HepG2 (cell line): ENCODE results near the gene GCDH. TPM values are rescaled to one million over a fixed set of nuclear protein-coding genes. Genes with fewer than 3 reads are reported as not detected.

Experiments used
- CCDC6 ChIP-seq: sonication (generic); formaldehyde crosslinking; IDR thresholded peaks from 2 replicates; pipeline ENCODE4 v1.8.1; 2022; ENCODE audit warnings: mild to moderate bottlenecking, missing genetic modification reagents, moderate library complexity
- CHD4 ChIP-seq: fragments of 200-600 bp; sonication (generic); IDR thresholded peaks from 2 replicates; pipeline ENCODE4 v1.7.0; 2017; ENCODE audit warnings: mild to moderate bottlenecking, low read length, borderline replicate concordance
- CTCF ChIP-seq: sonication (generic); formaldehyde crosslinking; IDR thresholded peaks from 2 replicates; pipeline ENCODE4 v1.5.0; 2020; ENCODE audit warnings: mild to moderate bottlenecking, missing genetic modification reagents, moderate library complexity
- ELF4 ChIP-seq: sonication (generic); formaldehyde crosslinking; IDR thresholded peaks from 2 replicates; pipeline ENCODE4 v1.5.0; 2020; ENCODE audit warnings: missing genetic modification reagents, mild to moderate bottlenecking, moderate library complexity, borderline replicate concordance
- FIP1L1 ChIP-seq: fragments of 200-400 bp; formaldehyde crosslinking; IDR thresholded peaks from 2 replicates; pipeline ENCODE4 v1.6.1; 2018; ENCODE audit warnings: low read depth, mild to moderate bottlenecking, low read length, moderate library complexity, borderline replicate concordance; ENCODE audit not compliant: insufficient read depth
- FUBP1 ChIP-seq: sonication (generic); formaldehyde crosslinking; IDR thresholded peaks from 2 replicates; pipeline ENCODE4 v1.5.1; 2020; ENCODE audit warnings: missing genetic modification reagents, mild to moderate bottlenecking, borderline replicate concordance
- GATA4 ChIP-seq: sonication (generic); IDR thresholded peaks from 2 replicates; pipeline ENCODE4 v1.6.1; 2016; ENCODE audit warnings: antibody characterized with exemption, low read depth, borderline replicate concordance
- IRF2 ChIP-seq: IDR thresholded peaks from 2 replicates; pipeline ENCODE4 v1.6.1; 2018; ENCODE audit warnings: missing genetic modification reagents, missing compliant biosample characterization
- THYN1 ChIP-seq: sonication (generic); formaldehyde crosslinking; IDR thresholded peaks from 2 replicates; pipeline ENCODE4 v1.8.1; 2023; ENCODE audit warnings: low read depth, mild to moderate bottlenecking, moderate library complexity, missing genetic modification reagents, borderline replicate concordance
- TSC22D2 ChIP-seq: sonication (generic); formaldehyde crosslinking; IDR thresholded peaks from 2 replicates; pipeline ENCODE4 v1.5.1; 2020; ENCODE audit warnings: missing genetic modification reagents, mild to moderate bottlenecking, borderline replicate concordance
- YY1 ChIP-seq: IDR thresholded peaks from 2 replicates; pipeline ENCODE4 v1.6.1; 2011; ENCODE audit warnings: low read length, low read depth, moderate library complexity, mild to moderate bottlenecking; ENCODE audit not compliant: insufficient read depth, insufficient replicate concordance
- ZBTB25 ChIP-seq: IDR thresholded peaks from 2 replicates; pipeline ENCODE4 v1.6.1; 2018; ENCODE audit warnings: missing genetic modification reagents
- ZBTB38 ChIP-seq: sonication (generic); formaldehyde crosslinking; IDR thresholded peaks from 2 replicates; pipeline ENCODE4 v1.5.1; 2020; ENCODE audit warnings: mild to moderate bottlenecking, missing genetic modification reagents
- ZC3H4 ChIP-seq: sonication (generic); formaldehyde crosslinking; IDR thresholded peaks from 2 replicates; pipeline ENCODE4 v1.4.0; 2020; ENCODE audit warnings: missing genetic modification reagents, borderline replicate concordance
- ZFP1 ChIP-seq: IDR thresholded peaks from 2 replicates; pipeline ENCODE4 v1.6.1; 2016
- ZNF503 ChIP-seq: sonication (generic); formaldehyde crosslinking; IDR thresholded peaks from 2 replicates; pipeline ENCODE4 v1.4.0; 2020; ENCODE audit warnings: missing genetic modification reagents
- ZNF589 ChIP-seq: sonication (generic); formaldehyde crosslinking; conservative IDR thresholded peaks from 2 replicates; pipeline ENCODE4 v1.8.0; 2022; ENCODE audit warnings: mild to moderate bottlenecking, moderate library complexity, missing genetic modification reagents
- ZNF597 ChIP-seq: sonication (generic); formaldehyde crosslinking; IDR thresholded peaks from 2 replicates; pipeline ENCODE4 v1.5.0; 2020; ENCODE audit warnings: missing genetic modification reagents
- ZNF629 ChIP-seq: sonication (generic); formaldehyde crosslinking; conservative IDR thresholded peaks from 2 replicates; pipeline ENCODE4 v1.5.0; 2020; ENCODE audit warnings: missing genetic modification reagents
- ZNF672 ChIP-seq: sonication (generic); formaldehyde crosslinking; IDR thresholded peaks from 2 replicates; pipeline ENCODE4 v1.8.1; 2022; ENCODE audit warnings: missing genetic modification reagents
- ZSCAN20 ChIP-seq: sonication (generic); formaldehyde crosslinking; IDR thresholded peaks from 2 replicates; pipeline ENCODE4 v1.4.0; 2020; ENCODE audit warnings: missing genetic modification reagents, mild to moderate bottlenecking, borderline replicate concordance
- polyA plus RNA-seq, 8 experiments: library from polyadenylated mRNA; depleted of rRNA in 3 of 8; stranded (reverse) in 7 of 8; unstranded in 1 of 8; fragments of >200 nt; fragmentation: Illumina TruSeq in 4 of 8; extraction: Trizol in 4 of 8; gene quantifications; 2 replicates each; pipeline versions ENCODE4 v1.2.1 to v1.2.3, GENCODE V29; 2011 to 2016; ENCODE audit warnings: low read depth in 4 of 8, missing spikeins in 1 of 8, mixed read lengths in 1 of 8; ENCODE audit not compliant: insufficient read depth in 1 of 8
- total RNA-seq, 5 experiments: library from RNA; depleted of rRNA; stranded (reverse); fragments of >200 nt; fragmentation: Illumina TruSeq; extraction: Trizol; gene quantifications; 2 replicates each; pipeline ENCODE4 v1.2.3, GENCODE V29; 2016; ENCODE audit warnings: low read depth in 1 of 5

The GCDH gene
- total and polyA plus RNA-seq, 2 of the 13 experiments (the other 11 are each of a cell fraction or from before 2014, with no cell fraction given): 15.1 to 38.0 TPM

- TF ChIP-seq ZBTB25: peak; percentile 57; the same call in 1 of the 2 replicates
- no peak for TF ChIP-seq TSC22D2 (CRISPR knock-in tag)
- TF ChIP-seq FUBP1 (CRISPR knock-in tag): no peak
- no peak for TF ChIP-seq ZNF672 (CRISPR knock-in tag)
- peak; percentile 78 for TF ChIP-seq CTCF (CRISPR knock-in tag)
- no peak for TF ChIP-seq IRF2 (CRISPR knock-in tag)
- TF ChIP-seq GATA4: no peak
- TF ChIP-seq ZBTB38 (CRISPR knock-in tag): peak; percentile 4; the same call in 1 of the 2 replicates
- TF ChIP-seq ZC3H4: no peak
- no peak for TF ChIP-seq ZNF597 (CRISPR knock-in tag)
- no peak for TF ChIP-seq ZFP1 (CRISPR knock-in tag)
- peak; percentile 62 for TF ChIP-seq YY1
- no peak for TF ChIP-seq CHD4
- no peak; the same call in 1 of the 2 replicates for TF ChIP-seq ZSCAN20 (CRISPR knock-in tag)
- TF ChIP-seq ELF4 (CRISPR knock-in tag): no peak
- TF ChIP-seq ZNF629 (CRISPR knock-in tag): no peak
- no peak for TF ChIP-seq ZNF503 (CRISPR knock-in tag)
- 0 out of 2 replicates have a peak, but pooled peaks have one; percentile 49 for TF ChIP-seq ZNF589
- no peak; the same call in 1 of the 2 replicates for TF ChIP-seq CCDC6 (CRISPR knock-in tag)
- TF ChIP-seq THYN1: no peak
- no peak for TF ChIP-seq FIP1L1
These were observed 5.8 kb upstream of the GCDH start (continued) for GRCh38 chr19:12884926-12885748.
